Posterior cingulate gyrus (tissue), 11 donors: Measurements from ENCODE around the gene UBE2L3.
A peak's percentile ranks its signal among the peaks of the same experiment; 100 is the strongest.
"Not testable (repeated sequence)": the region's sequence is repeated elsewhere in the genome, so short reads cannot be mapped to it uniquely, and the experiment has no call there.

Source experiments
- DNase-seq, 10 donors: peaks; one replicate each; pipeline versions ENCODE4 v3.0.0 to v3.0.0-alpha.2; 2020 to 2021; ENCODE audit warnings: mixed read lengths in 3 of 10
- intact Hi-C: fragments of 100-400 bp; cut with DNase I; formaldehyde crosslinking; loops from one replicate; pipeline ENCODE4 v1.15.1; 2023

Gene UBE2L3

DNA sequence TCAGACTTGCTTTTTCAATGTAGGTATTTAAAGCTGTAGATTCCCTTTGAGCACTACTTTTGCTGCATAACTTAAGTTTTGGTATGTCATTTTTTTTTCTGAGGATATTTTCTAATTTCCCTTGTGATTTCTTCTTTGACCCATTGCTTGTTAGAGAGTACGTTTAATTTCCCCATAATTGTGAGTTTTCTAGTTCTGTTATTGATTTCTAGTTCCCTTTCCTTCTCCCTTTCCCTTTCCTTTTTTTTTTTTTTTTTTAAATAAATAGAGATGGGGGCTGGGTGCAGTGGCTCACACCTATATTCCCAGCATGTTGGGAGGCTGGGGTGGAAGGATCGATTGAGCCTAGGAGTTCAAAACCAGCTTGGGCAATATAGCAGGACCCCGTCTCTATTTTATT lies 30.8 kb downstream of the UBE2L3 start:
- intact Hi-C loops, result no loop called here
- no peak for DNase-seq

DNA sequence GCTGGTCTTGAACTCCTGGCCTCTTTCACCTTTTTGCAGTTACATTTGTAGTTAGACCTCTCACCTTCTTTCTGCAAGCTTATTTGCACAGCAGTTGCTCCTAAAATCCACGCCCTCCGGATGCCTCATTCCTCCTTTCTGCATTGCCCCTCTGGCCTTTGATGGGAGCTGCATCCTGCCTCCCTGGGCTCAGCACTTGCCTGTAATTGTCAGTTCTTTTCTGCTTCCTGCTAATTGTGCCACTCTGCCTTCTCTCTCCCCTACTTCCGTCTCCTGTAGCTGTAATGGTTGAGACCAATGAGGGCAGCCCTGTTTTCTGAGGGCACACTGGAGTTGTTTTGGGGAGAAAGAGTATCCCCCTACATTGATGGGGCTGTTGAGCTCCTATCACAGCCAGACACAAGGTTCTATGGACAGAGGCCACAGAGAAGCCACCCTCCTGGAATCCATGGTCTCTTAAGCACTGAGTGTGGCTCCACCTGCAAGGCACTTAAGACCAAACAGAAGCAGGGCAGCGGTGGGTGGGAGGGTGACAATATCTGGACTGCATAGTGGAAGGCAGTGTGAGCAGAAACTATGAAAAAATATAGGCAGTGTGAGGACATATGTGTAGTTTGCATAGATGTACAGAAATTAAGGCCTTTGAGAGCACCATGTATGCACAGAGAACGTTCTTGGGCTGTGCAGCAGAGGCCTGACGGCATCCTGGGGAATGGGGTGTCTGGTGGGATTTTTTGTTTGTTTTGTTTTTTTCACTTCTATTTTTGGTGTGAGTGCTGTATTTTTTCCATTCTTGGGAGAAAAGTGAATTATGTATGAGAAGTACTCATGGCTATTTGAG lies 31.8 kb downstream of the UBE2L3 start:
- peak in 1 of 10 donors; percentile 11 for DNase-seq
- intact Hi-C loops, result no loop called here

DNA sequence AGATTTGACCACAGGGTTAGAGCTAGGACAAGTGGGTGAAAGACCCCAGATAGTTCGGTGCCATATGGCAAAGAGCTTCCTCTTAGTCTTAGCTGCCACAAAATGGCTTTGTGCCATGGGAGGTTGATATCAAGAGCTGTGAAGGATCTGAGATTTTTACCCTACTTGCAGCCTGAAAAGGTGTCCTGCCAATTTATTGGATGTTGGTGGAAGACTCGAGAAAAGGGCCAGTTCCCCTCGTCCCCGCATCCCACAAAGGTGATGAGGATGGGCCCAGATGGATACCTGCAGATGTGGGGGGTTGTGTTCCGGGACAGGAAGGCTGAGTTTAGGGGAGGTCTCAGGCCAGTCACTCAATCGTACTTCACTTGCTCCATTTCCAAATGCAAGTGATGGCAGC lies 35.1 kb downstream of the UBE2L3 start:
- intact Hi-C loops, result no loop called here
- DNase-seq, result no peak

DNA sequence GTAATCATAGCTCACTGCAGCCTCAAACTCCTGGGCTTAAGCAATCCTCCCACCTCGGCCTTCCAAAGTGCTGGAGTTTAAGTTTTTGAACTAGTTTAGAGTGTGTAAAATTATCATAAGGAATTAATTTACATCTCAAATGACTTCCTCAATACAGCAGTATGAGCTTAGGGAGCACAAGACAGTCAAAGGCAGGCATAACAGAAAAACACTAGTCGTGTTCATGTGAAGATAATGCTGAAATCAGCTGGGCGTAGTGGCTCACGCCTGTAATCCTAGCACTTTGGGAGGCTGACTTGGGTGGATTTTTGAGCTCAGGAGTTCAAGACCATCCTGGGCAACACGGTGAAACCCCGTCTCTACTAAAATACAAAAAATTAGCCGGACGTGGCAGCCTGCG lies 36.5 kb downstream of the UBE2L3 start:
- intact Hi-C loops, result no loop called here
- DNase-seq, result peak in 1 of 10 donors; percentile 14

DNA sequence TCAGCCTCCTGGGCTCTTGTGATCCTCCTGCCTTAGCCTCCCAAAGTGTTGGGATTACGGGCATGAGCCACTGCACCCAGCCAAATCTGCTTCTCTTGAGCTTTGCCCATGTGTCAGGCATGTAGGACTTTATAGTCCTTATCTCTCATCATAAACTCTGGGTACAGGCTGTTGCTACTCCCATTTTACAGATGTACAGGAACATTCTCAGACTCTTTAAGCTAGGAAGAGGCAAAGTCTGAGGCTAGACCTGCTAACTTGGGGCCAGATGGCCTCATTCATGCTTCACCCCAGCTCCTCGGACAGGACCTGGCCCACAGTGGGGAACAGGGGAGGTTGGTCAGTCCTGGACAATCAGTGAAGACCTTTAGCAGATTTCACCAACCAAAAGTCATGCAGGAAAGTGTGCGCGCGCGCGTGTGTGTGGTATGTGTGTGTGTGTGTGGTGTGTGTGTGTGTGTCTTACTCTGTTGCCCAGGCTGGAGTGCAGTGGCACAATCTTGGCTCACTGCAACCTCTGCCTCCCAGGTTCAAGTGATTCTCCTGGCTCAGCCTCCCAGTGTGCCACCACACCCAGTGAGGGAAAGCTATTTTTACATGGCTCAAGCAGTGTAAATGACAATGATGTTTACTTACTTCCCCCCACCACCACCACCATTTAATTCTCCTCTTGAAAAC lies 38.5 kb downstream of the UBE2L3 start:
- peak in 2 of 10 donors; percentile 5 to 53 for DNase-seq
- intact Hi-C loops, result no loop called here

DNA sequence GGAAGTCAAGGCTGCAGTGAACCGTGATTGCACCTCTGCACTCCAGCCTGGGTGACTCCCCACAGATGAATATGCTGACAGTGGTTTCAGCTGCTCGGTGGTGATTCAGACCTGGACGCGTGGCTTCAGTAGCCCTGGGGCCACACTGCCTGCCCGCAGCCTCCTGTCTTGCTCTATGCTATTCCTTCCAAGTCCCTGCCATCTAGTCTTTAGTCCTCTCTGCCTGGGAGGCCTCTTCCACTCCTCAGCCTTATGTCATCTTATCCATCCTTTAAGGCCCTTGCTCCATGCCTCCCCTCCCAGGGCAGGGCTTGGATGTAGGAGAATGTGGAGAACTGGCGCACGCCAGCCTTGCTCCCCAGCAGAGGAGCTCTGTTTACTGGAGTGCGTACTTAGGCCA lies 39.3 kb downstream of the UBE2L3 start:
- DNase-seq, result peak in 1 of 10 donors; percentile 65
- intact Hi-C loops, result no loop called here

DNA sequence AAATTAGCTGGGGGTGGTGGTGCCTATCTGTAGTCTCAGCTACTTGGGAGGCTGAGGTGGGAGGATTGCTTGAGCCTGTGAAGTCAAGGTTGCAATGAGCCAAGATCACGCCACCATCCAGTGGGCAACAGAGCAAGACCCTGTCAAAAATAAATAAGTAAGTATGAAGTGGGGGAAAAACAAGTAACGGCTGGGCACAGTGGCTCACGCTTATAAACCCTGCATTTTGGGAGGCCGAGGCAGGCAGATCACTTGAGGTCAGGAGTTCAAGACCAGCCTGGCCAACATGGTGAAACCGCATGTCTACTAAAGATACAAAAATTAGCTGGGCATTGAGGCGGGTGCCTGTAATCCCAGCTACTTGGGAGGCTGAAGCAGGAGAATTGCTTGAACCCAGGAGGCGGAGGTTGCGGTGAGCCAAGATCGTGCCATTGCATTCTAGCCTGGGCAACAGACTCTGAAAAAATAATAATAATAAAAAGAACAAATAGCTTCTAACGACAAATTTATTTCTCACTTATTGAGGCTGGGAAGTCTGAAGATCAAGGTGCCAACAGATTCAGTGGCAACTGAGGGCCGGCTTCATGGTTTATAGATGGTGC lies 42.1 kb downstream of the UBE2L3 start:
- peak in 1 of 10 donors; percentile 57 for DNase-seq
- intact Hi-C loops, result not testable (repeated sequence)

DNA sequence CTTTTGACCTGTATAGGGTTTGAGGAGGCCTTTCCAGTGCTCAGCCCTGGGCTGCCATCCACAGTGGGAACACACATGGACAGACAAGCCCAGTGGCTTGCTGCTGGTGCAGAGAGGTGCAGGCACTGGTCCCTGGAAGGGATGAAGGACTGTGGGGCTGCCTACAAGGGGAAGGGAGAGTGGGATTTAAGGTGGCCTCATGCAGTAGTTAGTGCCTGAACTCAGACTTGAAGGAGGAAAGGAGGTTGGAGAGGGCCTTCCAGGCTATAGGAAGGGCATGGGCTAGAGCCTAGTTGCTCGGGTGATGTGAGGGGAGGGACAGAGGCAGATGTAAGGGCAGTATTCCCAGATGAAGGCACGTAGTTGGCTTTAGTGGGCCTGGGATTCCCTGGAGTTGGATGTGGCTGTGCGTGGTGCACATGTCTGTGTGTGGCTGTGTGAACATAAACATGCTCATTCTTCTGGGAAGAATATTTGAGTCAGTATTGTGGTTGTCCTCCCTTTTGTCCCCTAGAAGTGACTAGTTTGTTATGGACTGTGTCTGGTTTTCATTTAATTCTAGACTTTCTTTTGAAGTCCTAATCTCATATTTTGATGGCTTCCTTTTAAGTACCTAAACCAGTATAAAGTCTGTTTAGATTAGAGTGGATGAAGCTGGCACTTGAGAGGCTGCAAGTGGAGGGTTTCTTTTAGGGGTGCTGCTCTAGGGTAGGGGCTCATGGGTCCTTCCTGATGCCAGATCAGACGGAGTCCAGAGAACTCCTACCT lies 43.9 kb downstream of the UBE2L3 start:
- intact Hi-C loops, result no loop called here
- no peak for DNase-seq

DNA sequence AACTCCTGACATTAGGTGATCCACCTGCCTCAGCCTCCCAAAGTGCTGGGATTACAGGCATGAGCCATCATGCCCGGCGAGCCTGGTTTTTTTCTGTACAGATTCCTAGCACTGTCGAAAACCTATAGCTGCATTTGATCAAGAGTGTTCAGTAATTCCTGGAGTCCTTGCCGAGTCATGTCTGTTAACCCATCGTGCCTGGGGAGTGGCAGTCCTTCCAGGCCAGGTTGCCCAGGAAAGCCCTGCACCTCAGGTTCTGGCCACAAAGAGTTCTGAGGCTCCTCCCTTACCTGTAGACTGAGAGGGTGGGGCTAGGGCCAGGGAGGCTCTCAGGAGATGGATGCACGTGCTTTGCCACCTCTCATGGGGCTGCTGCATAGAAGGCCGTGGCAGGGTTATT lies 45.3 kb downstream of the UBE2L3 start:
- intact Hi-C loops, result no loop called here
- no peak for DNase-seq

DNA sequence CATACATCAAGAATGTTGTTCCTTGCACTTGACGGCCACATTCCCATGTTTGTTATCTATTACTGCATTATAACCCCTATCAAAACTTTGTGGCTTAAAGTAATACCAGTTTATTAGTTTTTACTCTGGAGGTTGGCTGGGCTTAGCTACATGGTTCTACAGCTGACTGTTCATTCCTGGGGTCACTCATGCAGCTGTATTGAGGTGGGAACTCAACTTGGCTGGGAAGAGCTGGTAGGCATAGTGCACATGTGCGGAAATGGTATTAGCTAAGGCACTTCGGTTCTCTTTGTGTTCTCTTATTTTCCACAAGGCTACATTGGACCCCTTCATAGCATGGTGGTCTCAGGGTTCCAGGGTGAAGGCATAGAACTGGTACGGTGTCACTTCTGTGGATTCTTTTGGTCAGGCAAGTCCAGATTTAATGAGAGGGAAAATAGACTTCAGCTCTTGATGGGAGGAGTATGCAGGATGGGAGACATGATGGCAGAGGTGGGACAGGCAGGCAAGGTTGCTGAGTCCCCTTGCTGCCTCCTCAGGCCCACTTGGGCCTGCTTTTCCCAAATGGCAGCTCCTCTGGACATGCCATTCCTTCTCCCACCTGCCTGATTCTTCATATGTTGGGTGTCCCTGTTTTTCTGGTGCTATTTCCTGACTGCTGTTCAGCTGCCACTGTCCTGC lies 46.2 kb downstream of the UBE2L3 start:
- intact Hi-C loops, result no loop called here
- DNase-seq, result peak in 1 of 10 donors; percentile 18

DNA sequence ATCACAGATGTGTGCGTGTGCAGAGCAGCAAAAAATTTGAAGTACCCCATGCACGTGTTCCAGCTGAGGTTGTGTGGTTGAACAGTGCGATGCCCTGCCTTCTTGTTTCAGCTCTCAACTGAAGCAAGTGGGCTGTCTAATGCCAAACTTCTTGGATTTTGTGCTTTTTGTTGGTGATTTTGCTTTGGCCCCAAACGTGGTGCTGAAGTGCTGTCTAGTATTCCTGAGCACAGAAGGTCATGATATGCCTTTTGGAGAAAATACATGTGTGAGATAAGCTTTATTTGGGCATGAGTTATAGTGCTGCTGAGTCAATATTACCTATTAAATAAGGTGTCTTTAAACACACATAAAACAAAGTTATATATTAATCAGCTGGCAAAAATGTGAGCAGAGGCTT lies 48.2 kb downstream of the UBE2L3 start:
- no peak for DNase-seq
- intact Hi-C loops, result no loop called here

DNA sequence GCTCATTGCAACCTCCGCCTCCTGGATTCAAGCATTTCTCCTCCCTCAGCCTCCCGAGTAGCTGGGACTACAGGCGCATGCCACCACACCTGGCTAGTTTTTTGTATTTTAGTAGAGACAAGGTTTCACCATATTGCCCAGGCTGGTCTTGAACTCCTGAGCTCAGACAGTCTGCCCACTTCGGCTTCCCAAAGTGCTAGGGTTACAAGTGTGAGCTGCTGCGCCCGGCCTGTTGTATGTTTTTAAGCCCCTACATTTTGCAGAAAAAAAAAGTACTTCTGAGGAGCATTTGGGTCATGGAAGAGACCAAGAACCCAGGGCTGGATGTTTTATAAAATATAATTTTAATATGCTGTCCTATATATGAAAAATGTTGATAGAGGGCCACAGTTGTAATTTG lies 49.8 kb downstream of the UBE2L3 start:
- DNase-seq, intact Hi-C loops: not testable (repeated sequence)

DNA sequence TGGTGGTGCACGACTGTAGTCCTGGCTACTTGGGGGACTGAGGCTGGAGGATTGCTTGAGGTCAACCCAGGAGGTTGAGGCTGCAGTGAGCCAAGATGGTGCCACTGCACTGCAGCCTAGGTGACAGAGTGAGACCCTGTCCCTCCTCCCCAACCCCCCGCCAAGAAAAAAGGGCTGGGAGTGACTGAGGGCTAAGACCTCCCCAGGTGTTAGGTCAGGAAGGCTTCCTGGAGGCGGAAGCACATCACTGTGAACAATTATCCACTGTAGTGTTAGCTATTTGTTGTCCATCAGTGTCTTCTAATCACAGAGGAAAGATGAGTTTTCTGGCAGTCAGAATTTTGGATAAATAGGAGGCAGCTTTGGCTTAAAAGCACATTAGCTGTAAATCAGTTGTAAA lies 53.5 kb downstream of the UBE2L3 start:
- peak in 1 of 10 donors; percentile 38 for DNase-seq
- intact Hi-C loops, result loop anchor here (5.0 kb wide), 1 partner anchor 39 kb away; no protein-coding TSS in a partner anchor

DNA sequence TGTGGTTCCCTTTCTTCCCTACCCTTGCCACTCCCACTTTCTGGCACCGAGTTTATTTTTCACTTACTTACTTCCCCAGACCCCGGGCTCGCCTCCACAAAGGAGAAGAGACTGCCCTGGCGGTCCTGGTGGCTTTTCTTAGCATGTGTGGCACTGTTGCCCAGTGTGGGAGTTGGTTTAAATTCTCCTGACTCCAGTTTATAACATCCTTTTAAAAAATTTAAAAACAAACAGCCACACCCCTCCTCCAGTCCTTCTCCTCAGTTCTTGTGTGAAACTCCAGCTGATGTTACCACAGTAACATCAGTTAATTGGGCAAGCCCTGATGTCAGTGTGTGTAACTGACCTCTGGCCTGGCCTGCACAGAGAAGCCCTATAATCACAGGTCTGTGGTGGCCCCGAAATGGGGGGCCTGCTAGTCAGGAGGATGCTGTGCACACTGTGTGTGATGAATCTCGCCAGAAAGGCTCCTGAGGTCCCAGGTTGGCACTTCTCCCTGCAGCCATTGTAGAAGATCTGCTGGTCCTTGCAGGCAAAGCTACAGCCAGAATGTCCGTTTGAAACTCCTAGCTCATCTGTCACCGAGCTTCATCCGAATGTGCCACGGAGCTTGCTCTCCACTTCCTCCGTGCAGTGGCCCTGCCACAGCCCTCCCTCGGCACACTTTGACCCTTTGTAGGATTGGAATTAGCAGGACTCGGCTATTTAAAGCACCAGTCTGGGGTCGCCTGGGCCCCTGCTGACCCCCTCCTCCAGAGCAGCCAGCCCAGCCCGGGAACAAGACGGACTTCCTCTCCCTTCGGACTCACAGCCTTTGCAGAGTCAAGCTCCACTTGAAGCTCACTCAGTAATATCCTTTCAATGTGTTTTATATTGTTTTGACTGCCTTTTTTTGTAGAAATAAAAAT lies 54.8 kb downstream of the UBE2L3 start:
- intact Hi-C loops, result loop anchor here (5.0 kb wide), 1 partner anchor 40 kb away; no protein-coding TSS in a partner anchor
- peak in 2 of 10 donors; percentile 64 to 75 for DNase-seq

DNA sequence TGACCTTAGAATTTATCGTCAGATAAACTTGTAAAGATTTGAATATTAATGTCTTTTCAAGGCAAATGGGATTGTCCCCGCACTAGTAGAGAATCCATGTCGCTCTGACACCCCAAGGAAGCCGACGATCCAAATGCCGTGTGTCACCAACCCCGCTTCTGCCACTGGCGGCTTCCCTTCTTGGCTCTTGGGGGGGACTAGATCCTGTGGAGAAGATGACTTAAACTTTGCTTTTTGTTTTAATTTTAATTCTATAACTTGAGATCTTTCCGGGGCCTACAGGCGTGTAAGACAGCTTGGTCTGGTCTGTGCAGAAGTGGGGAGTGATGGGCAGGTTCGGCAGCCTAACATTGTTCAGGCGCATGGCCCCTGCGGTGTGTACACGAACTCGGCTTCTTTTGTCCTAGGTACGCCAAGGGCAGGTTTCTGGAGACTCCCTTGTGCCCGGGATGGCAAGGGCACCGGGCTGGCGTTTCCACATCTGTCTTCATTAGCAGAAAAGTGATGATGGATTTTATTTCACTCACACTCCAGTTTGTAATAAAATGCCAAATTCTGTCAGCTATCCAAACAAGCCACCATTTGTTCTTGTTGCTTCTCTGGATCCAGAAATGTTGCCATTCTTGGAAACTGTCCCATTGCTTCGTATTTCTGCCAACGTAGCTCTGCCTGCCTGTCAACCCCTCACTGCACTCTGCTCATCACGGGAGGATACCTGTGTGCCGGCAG lies 55.6 kb downstream of the UBE2L3 start:
- DNase-seq, result peak in 3 of 10 donors; percentile 59 to 80 (median 61)
- intact Hi-C loops, result loop anchor here (5.0 kb wide), 1 partner anchor 41 kb away; no protein-coding TSS in a partner anchor

DNA sequence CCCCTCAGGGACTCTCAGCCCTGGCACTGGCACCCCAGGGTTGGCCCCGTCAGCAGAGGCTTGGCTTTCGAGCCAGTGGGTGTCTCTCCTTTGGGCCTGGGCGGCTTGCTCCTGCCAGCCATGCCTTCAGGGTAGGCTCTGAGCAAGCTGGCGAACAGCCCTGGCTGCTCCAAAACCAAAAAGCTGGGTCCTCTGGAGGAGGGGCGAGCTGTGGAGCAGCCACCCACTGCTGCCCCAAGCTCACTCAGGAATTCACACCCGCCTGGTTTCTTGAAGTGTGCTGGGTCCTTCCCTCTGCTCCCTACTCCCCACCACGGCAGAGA lies 56.1 kb downstream of the UBE2L3 start:
- intact Hi-C loops, result loop anchor here (5.0 kb wide), 1 partner anchor 41 kb away; no protein-coding TSS in a partner anchor
- peak in 7 of 10 donors; percentile 28 to 92 (median 57) for DNase-seq

DNA sequence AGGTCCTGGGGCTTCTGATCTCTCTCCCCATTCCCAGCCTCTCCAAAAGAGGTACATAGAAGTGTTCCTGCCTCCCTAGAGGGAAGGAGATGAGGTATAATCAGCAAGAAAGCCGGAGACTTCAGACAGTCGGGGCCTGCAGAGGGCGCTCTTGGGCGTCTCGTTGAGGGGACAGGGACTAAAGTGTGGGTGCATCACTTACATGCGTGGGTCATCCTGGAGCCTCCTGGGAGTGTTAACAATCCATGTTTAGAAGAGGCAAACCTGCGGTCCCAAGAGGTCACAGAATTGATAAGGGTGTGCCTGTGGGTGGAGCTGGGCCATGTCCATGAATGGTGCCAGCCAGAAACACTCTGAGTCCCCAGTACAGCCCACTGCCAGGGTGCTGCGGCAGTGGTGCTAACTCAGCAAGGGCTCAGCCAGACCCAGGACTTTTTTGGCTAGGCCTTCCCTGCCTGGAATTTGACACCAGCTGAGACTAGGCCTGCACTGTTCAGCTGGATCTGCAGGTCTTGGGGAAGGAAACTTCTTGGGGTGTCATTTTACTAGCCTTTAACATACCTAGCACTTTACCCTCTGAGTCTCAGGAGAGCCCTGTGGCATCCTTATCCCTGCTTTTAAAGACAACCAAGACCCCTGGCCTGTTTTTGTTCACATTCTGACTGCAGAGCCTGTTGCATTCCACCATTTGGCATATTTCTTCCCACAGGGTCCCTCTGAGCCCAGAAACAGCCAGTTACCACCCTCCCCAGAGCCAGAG lies 56.8 kb downstream of the UBE2L3 start:
- peak in 6 of 10 donors; percentile 50 to 93 (median 63) for DNase-seq
- intact Hi-C loops, result loop anchor here (5.0 kb wide), 1 partner anchor 42 kb away; no protein-coding TSS in a partner anchor
